OCI-M2 (cell line): Measurements from ENCODE around the gene CENATAC.
"Not testable (repeated sequence)": the region's sequence is repeated elsewhere in the genome, so short reads cannot be mapped to it uniquely, and the experiment has no call there.

ENCODE experiments used
- DNase-seq: peaks from one replicate; lab custom pipeline; 2025; ENCODE audit not compliant: unreplicated experiment; lab: John Stamatoyannopoulos, UW

The CENATAC gene

DNA sequence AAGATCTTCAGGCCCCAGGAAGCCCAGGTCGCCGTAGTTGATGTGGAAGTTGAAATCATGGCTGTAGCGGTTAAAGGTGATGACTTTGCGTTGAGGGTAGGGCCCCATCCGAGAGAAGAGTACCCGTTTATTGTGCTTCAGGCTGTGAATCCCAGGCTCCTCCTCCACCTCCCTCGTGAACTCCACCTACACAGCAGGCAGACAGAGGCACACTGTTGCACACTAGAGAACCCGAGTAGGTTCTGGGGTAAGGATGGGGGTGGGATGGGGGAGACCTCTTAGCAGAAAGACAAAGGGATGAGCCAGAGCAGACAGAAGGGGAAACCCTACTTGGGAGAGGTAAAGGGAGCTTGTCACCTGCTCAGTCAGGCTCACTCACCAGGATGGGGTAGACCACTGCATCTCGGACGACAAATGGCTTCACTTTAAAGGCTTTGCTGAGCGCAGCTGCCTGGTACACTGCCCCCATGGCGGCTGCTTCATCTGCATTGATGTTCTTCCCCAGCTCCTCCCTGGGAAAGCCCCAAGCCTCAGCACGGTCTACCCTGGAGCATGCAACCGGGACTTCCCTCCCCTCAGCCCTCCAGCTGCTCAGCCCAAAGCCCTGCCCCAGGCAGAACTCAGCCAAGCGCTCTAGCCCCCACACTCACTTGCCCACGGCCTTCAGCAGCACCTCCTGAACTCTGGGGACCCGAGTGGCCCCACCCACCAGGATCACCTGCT is 53.7 kb downstream of the CENATAC start:
- DNase-seq: no peak

DNA sequence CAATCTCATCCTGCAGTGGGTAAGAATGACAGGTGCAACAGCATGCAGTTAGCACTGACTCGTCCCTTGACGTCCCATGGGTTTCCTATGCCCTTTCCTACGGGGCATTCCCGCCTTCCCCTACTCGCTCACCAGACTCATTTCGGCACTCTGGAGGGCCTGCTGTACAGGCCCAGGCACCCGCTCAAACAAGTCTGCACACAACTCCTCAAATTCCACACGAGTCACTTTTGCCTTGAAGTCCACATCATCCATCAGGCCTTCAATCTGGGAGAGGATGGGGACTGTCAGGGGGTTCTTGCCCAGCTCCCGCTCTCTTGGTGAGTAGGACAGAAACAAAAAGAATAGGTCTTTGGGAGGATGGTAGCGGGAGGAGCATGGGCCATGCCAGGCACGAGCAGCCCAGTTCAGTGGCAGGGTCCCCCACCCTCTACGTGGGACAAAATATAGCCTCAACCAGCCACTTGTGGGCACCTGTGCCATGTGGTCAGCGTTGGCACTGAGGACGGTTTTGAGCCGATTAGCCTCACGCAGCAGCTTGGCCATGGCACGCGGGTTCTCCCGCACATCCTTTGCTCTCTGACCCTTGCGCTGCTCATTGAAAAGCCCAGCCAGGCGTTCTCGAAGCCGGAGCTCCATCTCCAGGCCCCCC is 54.4 kb downstream of the CENATAC start:
- DNase-seq: no peak

DNA sequence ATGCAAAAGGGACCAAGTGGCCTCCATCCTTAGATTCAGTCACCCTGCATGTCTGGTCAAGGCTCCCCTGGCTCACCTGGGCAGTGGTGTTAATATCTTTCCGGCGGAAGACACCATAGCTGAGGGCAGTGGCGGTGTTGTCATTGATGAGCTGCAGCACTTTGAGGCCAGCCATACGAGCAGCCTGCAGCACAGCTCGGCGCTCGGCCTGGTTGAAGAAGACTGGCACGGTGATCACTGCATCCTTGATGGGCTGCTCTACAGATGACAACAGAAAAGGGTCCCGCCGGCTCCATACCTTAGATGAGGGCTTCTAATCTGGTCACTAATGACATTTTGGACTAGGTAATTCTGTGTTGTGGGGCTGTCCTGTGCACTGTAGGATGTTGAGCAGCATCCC is 56.5 kb downstream of the CENATAC start:
- DNase-seq: no peak

DNA sequence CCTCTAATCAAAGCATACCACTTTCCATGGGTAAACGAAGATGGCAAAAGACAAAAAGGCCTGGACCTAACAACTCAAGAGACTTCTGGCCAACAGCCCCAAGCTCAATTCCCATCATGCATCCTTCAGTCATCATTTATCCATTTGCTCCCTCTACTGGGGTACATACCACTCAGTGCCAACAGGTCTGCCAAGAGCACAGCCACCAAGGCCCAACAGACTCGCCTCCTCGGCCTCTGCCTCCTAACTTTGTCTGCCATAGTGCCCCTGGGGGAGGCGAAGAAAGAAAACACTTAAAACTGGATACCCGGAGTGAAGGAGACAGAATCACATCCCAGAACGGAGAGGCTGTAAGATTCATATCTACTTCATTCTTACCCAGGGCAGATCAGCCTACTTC is 58.0 kb downstream of the CENATAC start:
- no peak for DNase-seq

DNA sequence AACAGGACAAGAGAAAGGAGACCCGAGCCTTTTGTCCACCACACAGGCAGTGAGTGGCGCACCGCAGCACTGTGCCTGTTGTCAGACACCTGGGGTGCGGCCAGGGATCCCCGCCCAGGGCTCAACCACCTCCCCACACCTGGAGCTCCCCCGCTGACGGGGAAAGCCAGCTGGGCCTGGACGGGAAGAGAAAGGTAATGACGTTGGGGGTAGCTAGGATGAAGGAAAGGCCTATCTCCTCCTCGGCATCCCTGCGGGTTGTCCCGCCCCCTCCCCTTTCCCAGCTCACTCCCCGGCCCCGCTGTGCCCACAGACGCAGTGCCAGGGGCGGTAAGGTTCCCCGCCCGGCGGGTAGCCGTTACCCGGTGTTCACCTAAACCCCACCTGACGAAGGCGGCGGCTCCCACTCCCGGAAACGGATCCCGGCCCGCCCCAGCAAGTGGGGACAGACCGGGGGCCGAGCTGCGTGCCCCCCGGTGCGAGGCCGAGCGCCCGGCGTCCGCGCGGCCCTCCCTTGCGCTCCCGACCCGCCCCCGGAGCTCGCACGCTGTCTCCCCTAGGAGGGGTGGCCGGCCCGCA is 58.6 kb downstream of the CENATAC start:
- DNase-seq: no peak

DNA sequence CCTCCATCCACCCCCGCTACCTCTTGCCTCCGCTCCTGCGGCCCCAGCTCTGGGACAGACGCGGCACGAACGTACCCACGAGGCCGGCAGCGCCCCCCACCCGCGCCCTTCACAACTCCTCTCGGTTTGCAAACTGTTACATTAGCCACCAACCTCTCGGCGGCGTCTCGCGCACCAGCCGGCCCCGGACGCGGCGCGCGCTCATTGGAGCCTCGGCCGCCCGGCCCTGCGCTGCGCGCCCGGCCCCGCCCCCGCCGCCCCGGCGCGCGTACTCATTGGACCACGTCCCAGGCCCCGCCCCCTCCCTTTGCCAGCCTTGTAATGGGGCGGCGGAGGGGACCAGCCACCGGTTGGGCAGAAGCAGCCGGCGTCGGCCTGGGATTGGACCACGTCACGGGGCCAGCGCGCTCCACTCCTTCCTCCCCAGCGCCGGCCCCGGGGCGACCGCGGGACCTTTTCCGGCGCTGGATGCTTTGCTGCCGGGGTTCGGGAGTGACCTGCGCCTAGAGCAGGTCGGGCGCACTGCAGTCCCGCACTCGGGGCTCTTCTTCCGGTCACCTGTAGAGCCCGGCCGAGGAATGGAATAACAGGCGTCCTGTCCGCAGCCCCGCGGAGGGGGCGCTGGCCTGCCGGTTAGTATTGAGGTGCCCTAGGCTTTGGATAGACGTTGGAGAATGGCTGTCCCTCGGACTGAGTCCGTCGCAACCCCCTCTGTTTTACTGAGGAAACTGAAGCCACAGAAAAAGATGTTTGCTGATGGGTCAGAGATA is 59.2 kb downstream of the CENATAC start, which contains the start of gene HYOU1:
TSS of gene HYOU1 (minus strand) at position 206 of the 770 bp plus-strand sequence. CDS start 1,045 bp downstream, outside the sequence.
- peak; percentile 50 for DNase-seq

DNA sequence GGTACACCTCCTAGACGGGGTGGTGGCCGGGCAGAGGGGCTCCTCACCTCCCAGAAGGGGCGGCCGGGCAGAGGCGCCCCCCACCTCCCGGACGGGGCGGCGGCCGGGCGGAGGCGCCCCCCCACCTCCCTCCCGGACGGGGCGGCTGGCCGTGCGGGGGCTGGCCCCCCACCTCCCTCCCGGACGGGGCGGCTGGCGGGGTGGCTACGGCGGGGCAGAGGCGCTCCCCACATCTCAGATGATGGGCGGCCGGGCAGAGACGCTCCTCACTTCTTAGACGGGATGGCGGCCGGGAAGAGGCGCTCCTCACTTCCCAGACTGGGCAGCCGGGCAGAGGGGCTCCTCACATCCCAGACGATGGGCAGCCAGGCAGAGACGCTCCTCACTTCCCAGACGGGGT is 61.2 kb downstream of the CENATAC start:
- not testable (repeated sequence) for DNase-seq

DNA sequence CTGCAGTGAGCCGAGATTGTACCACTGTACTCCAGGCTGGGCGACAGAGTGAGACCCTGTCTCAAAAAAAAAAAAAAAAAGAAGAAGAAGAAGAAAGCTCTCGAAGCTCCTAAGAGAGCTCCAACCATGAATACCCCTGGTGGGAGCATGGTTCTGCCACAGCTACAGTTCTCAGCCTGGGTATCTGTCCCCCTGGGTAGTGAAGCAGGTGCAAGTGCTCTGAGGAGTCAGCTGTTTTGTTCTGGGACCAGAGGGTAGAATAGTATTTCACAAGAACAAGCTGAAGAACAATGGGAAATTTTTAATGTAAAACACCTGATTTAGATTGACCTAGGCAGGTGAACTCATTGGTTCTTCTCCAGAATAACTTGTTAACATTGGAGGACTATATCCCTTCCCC is 63.3 kb downstream of the CENATAC start:
- no peak for DNase-seq

DNA sequence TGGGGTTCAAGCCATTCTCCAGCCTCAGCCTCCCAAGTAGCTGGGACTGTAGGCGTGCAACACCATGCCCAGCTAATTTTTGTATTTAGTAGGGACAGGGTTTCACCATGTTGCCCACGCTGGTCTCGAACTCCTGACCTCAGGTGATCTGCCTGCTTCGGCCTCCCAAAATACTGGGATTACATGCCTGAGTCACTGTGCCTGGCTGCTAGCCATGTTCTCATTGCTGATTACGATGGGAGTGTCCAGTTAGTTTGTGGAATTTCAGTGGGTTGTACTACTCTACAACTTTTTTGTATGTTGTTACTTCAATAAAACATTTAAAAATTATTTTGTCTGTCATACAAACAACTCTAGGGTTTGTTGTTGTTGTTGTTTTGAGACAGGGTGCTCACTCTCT is 64.8 kb downstream of the CENATAC start:
- DNase-seq: no peak

DNA sequence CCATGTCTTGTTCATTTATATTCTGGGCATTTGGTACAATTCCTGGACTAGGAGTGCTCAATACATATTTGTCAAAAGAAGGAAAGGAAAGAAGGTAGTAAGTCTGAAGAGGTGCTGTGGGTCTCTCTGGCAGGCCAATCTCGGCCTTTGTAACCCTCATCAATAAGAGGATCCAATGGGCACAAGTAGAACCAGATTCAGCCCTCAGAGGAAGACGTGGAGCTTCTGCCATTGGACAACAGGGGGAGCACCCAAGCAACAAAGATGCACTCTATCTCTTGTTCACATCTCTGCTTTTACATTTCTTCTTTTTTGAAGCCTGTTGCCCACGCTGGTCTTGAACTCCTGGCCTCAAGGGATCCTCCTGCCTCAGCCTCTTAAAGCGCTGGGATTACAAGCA is 67.4 kb downstream of the CENATAC start:
- no peak for DNase-seq
